HepG2 (cell line): ENCODE measurements around the gene MPP3. TPM values are rescaled to one million over a fixed set of nuclear protein-coding genes. Genes with fewer than 3 reads are reported as not detected.

Experiments
- ARHGAP35 ChIP-seq: sonication (generic); formaldehyde crosslinking; IDR thresholded peaks from 2 replicates; pipeline ENCODE4 v1.9.0; 2022; ENCODE audit warnings: mild to moderate bottlenecking, inconsistent platforms, moderate library complexity, missing genetic modification reagents, borderline replicate concordance
- ARNTL ChIP-seq: sonication (generic); formaldehyde crosslinking; IDR thresholded peaks from 2 replicates; pipeline ENCODE4 v1.4.0; 2020; ENCODE audit warnings: mild to moderate bottlenecking, missing genetic modification reagents
- CTCF ChIP-seq: sonication (generic); formaldehyde crosslinking; IDR thresholded peaks from 2 replicates; pipeline ENCODE4 v1.5.0; 2020; ENCODE audit warnings: mild to moderate bottlenecking, missing genetic modification reagents, moderate library complexity
- ERF ChIP-seq: IDR thresholded peaks from 2 replicates; pipeline ENCODE4 v1.6.1; 2018; ENCODE audit warnings: missing biosample characterization, missing genetic modification reagents
- GATAD1 ChIP-seq: IDR thresholded peaks from 2 replicates; pipeline ENCODE4 v1.6.1; 2016; ENCODE audit warnings: missing genetic modification reagents, missing compliant biosample characterization
- KDM2A ChIP-seq: sonication (generic); formaldehyde crosslinking; IDR thresholded peaks from 2 replicates; pipeline ENCODE4 v1.4.0; 2020; ENCODE audit warnings: low read depth, missing genetic modification reagents, borderline replicate concordance
- NCOA5 ChIP-seq: sonication (generic); formaldehyde crosslinking; IDR thresholded peaks from 2 replicates; pipeline ENCODE4 v1.4.0; 2020; ENCODE audit warnings: missing genetic modification reagents
- NR2F6 ChIP-seq, 2 experiments: IDR thresholded peaks; 2 replicates each; pipeline ENCODE4 v1.6.1; 2016; ENCODE audit warnings: antibody characterized with exemption in 1 of 2, mild to moderate bottlenecking in 1 of 2
- PBX3 ChIP-seq: sonication (generic); formaldehyde crosslinking; IDR thresholded peaks from 2 replicates; pipeline ENCODE4 v1.8.1; 2023; ENCODE audit warnings: missing genetic modification reagents, inconsistent platforms, borderline replicate concordance
- SMAD1 ChIP-seq: sonication (generic); formaldehyde crosslinking; IDR thresholded peaks from 2 replicates; pipeline ENCODE4 v1.4.0; 2020; ENCODE audit warnings: missing genetic modification reagents, low read depth, mild to moderate bottlenecking, borderline replicate concordance
- SP4 ChIP-seq: sonication (generic); formaldehyde crosslinking; IDR thresholded peaks from 2 replicates; pipeline ENCODE4 v1.8.1; 2023; ENCODE audit warnings: mild to moderate bottlenecking, missing genetic modification reagents
- TCF12 ChIP-seq, 2 experiments: fragments of 450-650 bp in 1 of 2; sonication (generic) in 1 of 2; formaldehyde crosslinking in 1 of 2; IDR thresholded peaks; 2 replicates each; pipeline versions ENCODE4 v1.6.1 to v1.8.0; 2017 to 2022; ENCODE audit warnings: antibody characterized with exemption in 1 of 2, mild to moderate bottlenecking in 1 of 2, missing genetic modification reagents in 1 of 2, moderate library complexity in 1 of 2
- TCF7 ChIP-seq: sonication (generic); IDR thresholded peaks from 2 replicates; pipeline ENCODE4 v1.6.1; 2016; ENCODE audit warnings: antibody characterized with exemption, low read depth
- ZBTB7B ChIP-seq: sonication (generic); formaldehyde crosslinking; IDR thresholded peaks from 2 replicates; pipeline ENCODE4 v1.4.0; 2020; ENCODE audit warnings: missing genetic modification reagents
- ZFY ChIP-seq: sonication (generic); formaldehyde crosslinking; IDR thresholded peaks from 2 replicates; pipeline ENCODE4 v1.4.0; 2020; ENCODE audit warnings: missing genetic modification reagents
- ZNF232 ChIP-seq: sonication (generic); formaldehyde crosslinking; IDR thresholded peaks from 2 replicates; pipeline ENCODE4 v1.4.0; 2020; ENCODE audit warnings: missing genetic modification reagents, borderline replicate concordance
- ZNF335 ChIP-seq: sonication (generic); formaldehyde crosslinking; IDR thresholded peaks from 2 replicates; pipeline ENCODE4 v1.4.0; 2020; ENCODE audit warnings: missing genetic modification reagents
- ZNF383 ChIP-seq: sonication (generic); formaldehyde crosslinking; IDR thresholded peaks from 2 replicates; pipeline ENCODE4 v1.4.0; 2020; ENCODE audit warnings: missing genetic modification reagents, mild to moderate bottlenecking, borderline replicate concordance
- ZNF441 ChIP-seq: sonication (generic); formaldehyde crosslinking; IDR thresholded peaks from 2 replicates; pipeline ENCODE4 v1.7.0; 2021; ENCODE audit warnings: missing genetic modification reagents, borderline replicate concordance
- ZNF678 ChIP-seq: sonication (generic); formaldehyde crosslinking; IDR thresholded peaks from 2 replicates; pipeline ENCODE4 v1.4.0; 2020; ENCODE audit warnings: mild to moderate bottlenecking, missing genetic modification reagents
- ZUFSP ChIP-seq: sonication (generic); formaldehyde crosslinking; IDR thresholded peaks from 2 replicates; pipeline ENCODE4 v1.9.0; 2021; ENCODE audit warnings: missing genetic modification reagents, mild to moderate bottlenecking, borderline replicate concordance
- ZXDC ChIP-seq: sonication (generic); formaldehyde crosslinking; IDR thresholded peaks from 2 replicates; pipeline ENCODE4 v1.5.0; 2020; ENCODE audit warnings: mild to moderate bottlenecking, missing genetic modification reagents
- polyA plus RNA-seq, 8 experiments: library from polyadenylated mRNA; depleted of rRNA in 3 of 8; stranded (reverse) in 7 of 8; unstranded in 1 of 8; fragments of >200 nt; fragmentation: Illumina TruSeq in 4 of 8; extraction: Trizol in 4 of 8; gene quantifications; 2 replicates each; pipeline versions ENCODE4 v1.2.1 to v1.2.3, GENCODE V29; 2011 to 2016; ENCODE audit warnings: low read depth in 4 of 8, missing spikeins in 1 of 8, mixed read lengths in 1 of 8; ENCODE audit not compliant: insufficient read depth in 1 of 8
- total RNA-seq, 5 experiments: library from RNA; depleted of rRNA; stranded (reverse); fragments of >200 nt; fragmentation: Illumina TruSeq; extraction: Trizol; gene quantifications; 2 replicates each; pipeline ENCODE4 v1.2.3, GENCODE V29; 2016; ENCODE audit warnings: low read depth in 1 of 5

The MPP3 gene
- total and polyA plus RNA-seq, 2 of the 13 experiments (the other 11 are each of a cell fraction or from before 2014, with no cell fraction given) = 0.91 to 1.8 TPM

- no peak for TF ChIP-seq PBX3 (CRISPR knock-in tag)
- no peak for TF ChIP-seq ZNF232
- TF ChIP-seq TCF7 = no peak
- 0 out of 2 replicates have a peak, but pooled peaks have one; percentile 24 for TF ChIP-seq GATAD1 (CRISPR knock-in tag)
- TF ChIP-seq ARHGAP35 (CRISPR knock-in tag) = no peak
- TF ChIP-seq SMAD1 (CRISPR knock-in tag) = 0 out of 2 replicates have a peak, but pooled peaks have one; percentile 38
- peak; percentile 44; the same call in 1 of the 2 replicates for TF ChIP-seq ZFY (CRISPR knock-in tag)
- TF ChIP-seq NR2F6 (IDR thresholded peaks at IDR 0.05) = no peak
- TF ChIP-seq NR2F6 (CRISPR knock-in tag; IDR thresholded peaks at IDR 0.05) = peak; percentile 54
- TF ChIP-seq ZUFSP (CRISPR knock-in tag) = no peak
- no peak for TF ChIP-seq ZNF383 (CRISPR knock-in tag)
- TF ChIP-seq ZBTB7B (CRISPR knock-in tag) = 0 out of 2 replicates have a peak, but pooled peaks have one; percentile 8
- no peak for TF ChIP-seq ZXDC (CRISPR knock-in tag)
- TF ChIP-seq TCF12 (IDR thresholded peaks at IDR 0.05) = no peak
- no peak for TF ChIP-seq TCF12 (CRISPR knock-in tag; IDR thresholded peaks at IDR 0.05)
- no peak for TF ChIP-seq NCOA5 (CRISPR knock-in tag)
- TF ChIP-seq ZNF441 (CRISPR knock-in tag) = peak; percentile 40; the same call in 1 of the 2 replicates
- no peak for TF ChIP-seq ARNTL (CRISPR knock-in tag)
- TF ChIP-seq ZNF335 = 0 out of 2 replicates have a peak, but pooled peaks have one; percentile 48
- TF ChIP-seq CTCF (CRISPR knock-in tag) = peak; percentile 98
- peak; percentile 51; the same call in 1 of the 2 replicates for TF ChIP-seq SP4 (CRISPR knock-in tag)
- 0 out of 2 replicates have a peak, but pooled peaks have one; percentile 37 for TF ChIP-seq ERF (CRISPR knock-in tag)
- peak; percentile 76; the same call in 1 of the 2 replicates for TF ChIP-seq KDM2A (CRISPR knock-in tag)
- TF ChIP-seq ZNF678 (CRISPR knock-in tag) = no peak
These were observed 13.3 kb upstream of the MPP3 start (continued) for GRCh38 chr17:43846221-43846712.
